Measurements from ENCODE around the gene PLCL2. TPM values are rescaled to one million over a fixed set of nuclear protein-coding genes. Genes with fewer than 3 reads are reported as not detected.

PLCL2 gene
- total RNA-seq, 4 donors from 2014 or later, result 18.1 to 31.3 (median 27.7) TPM

DNA sequence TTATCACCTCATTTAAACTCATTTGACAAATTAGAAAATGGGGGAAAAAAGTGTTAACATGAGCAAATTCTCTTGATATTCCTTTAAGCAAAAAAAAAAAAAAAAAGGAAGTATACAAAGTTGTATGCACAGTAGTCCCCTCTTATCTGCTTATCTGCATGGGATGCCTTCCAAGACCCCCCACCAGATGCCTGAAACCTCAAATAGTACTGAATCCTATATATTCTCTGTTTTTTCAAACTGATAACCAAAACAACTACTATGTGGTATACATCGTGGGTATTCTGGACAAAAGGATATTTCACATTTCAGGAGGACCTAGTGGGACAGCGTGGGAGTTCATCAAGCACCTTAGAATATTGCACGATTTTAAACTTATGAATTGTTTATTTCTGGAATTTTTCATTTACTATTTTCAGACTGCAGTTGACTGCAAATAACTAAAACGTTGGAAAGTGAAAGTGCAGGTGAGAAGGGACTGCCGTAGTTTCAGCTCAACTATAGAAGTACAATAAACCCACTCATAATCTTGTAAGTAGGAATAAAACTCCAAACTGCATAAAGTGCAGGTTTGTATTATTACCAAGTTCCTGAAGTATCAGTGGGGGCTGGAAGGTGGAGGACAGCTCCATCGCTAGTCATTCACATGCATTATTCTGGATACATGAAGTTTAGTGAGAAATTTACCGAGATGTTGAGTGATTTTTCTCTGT, 43.6 kb upstream of the PLCL2 start:
- TF ChIP-seq, protein P1, sequence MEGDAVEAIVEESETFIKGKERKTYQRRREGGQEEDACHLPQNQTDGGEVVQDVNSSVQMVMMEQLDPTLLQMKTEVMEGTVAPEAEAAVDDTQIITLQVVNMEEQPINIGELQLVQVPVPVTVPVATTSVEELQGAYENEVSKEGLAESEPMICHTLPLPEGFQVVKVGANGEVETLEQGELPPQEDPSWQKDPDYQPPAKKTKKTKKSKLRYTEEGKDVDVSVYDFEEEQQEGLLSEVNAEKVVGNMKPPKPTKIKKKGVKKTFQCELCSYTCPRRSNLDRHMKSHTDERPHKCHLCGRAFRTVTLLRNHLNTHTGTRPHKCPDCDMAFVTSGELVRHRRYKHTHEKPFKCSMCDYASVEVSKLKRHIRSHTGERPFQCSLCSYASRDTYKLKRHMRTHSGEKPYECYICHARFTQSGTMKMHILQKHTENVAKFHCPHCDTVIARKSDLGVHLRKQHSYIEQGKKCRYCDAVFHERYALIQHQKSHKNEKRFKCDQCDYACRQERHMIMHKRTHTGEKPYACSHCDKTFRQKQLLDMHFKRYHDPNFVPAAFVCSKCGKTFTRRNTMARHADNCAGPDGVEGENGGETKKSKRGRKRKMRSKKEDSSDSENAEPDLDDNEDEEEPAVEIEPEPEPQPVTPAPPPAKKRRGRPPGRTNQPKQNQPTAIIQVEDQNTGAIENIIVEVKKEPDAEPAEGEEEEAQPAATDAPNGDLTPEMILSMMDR (IDR thresholded peaks at IDR 0.05; ENCODE audit: low read depth), result no peak

DNA sequence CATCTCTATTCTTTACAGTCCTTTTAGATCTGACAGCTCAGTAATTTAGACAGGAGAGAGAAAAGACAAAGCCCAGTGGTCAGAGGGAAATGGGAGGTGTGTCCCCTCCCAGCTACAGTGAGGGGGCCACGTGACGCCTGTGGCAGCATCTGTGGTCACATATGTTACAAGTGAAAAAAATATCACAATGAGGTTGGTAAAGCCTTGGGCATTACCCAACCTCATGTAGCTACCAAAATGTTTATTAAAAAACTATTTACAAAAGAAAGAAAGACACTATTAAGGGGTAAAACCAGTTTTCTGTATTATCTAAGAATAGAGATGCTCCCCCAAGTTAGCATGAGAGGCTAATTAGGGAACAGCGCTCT, 42.9 kb upstream of the PLCL2 start:
- TF ChIP-seq, protein P1 (IDR thresholded peaks at IDR 0.05; ENCODE audit: low read depth), result no peak

- TF ChIP-seq, protein P1 (IDR thresholded peaks at IDR 0.05; ENCODE audit: low read depth), result no peak
Observed at GRCh38 chr3:16842272-16843270, 42.2 kb upstream of the PLCL2 start.

GRCh38 chr3:16844222-16844621, 40.5 kb upstream of the PLCL2 start:
- TF ChIP-seq, protein P1 (IDR thresholded peaks at IDR 0.05; ENCODE audit: low read depth), result no peak

GRCh38 chr3:16844791-16845190, 40.0 kb upstream of the PLCL2 start:
- TF ChIP-seq, protein P1 (IDR thresholded peaks at IDR 0.05; ENCODE audit: low read depth), result no peak

GRCh38 chr3:16846373-16847080, 38.2 kb upstream of the PLCL2 start:
- TF ChIP-seq, protein P1 (IDR thresholded peaks at IDR 0.05; ENCODE audit: low read depth), result no peak

All from subcutaneous adipose tissue (tissue), 4 donors.